Cardiac fibroblast (primary cell): ENCODE results near the gene MED13.

ENCODE experiments used
- DNase-seq, 2 donors: peaks; one replicate each; pipeline versions ENCODE4 v3.0.0 to v3.0.0-alpha.2; 2010; ENCODE audit warnings: low read depth in 2 of 2
- H3K4me3 ChIP-seq, 2 donors: replicated peaks in 1 of 2; 1 replicate in 1 of 2; 2 replicates in 1 of 2; pipeline ENCODE4 v1.5.1; 2011; ENCODE audit warnings: low read depth in 2 of 2, low read length in 2 of 2, mild to moderate bottlenecking in 2 of 2, moderate library complexity in 1 of 2
- CTCF ChIP-seq: IDR thresholded peaks from one replicate; pipeline ENCODE4 v1.5.1; 2011; ENCODE audit warnings: low read depth, mild to moderate bottlenecking, low read length, inconsistent platforms

Gene MED13

GRCh38 chr17:62045517-62045916, 19.6 kb downstream of the MED13 start:
- TF ChIP-seq CTCF = no peak
- no peak overlapping the region for H3K4me3 ChIP-seq
- DNase-seq = no peak

- DNase-seq = no peak
- no peak overlapping the region for H3K4me3 ChIP-seq
- TF ChIP-seq CTCF = no peak
These were observed 20.0 kb downstream of the MED13 start for GRCh38 chr17:62045109-62045508.

- DNase-seq = no peak
- TF ChIP-seq CTCF = no peak
- no peak overlapping the region for H3K4me3 ChIP-seq
These were observed 21.5 kb downstream of the MED13 start for GRCh38 chr17:62043602-62044001.

GRCh38 chr17:62043140-62043539, 21.9 kb downstream of the MED13 start:
- DNase-seq = no peak
- no peak for TF ChIP-seq CTCF
- no peak overlapping the region for H3K4me3 ChIP-seq

- no peak for DNase-seq
- no peak for TF ChIP-seq CTCF
- H3K4me3 ChIP-seq = no peak overlapping the region
These were observed 26.8 kb downstream of the MED13 start for GRCh38 chr17:62038248-62038647.

- DNase-seq = peak in 1 of 2 donors; percentile 10
- TF ChIP-seq CTCF = no peak
- no peak overlapping the region for H3K4me3 ChIP-seq
These were observed 31.8 kb downstream of the MED13 start for GRCh38 chr17:62033317-62033716.

GRCh38 chr17:62032480-62032879, 32.6 kb downstream of the MED13 start:
- TF ChIP-seq CTCF = no peak
- DNase-seq = no peak
- no peak overlapping the region for H3K4me3 ChIP-seq
